Right atrium auricular region (tissue), 2 donors: ENCODE results near the gene TPRG1. TPM values are rescaled to one million over a fixed set of nuclear protein-coding genes. Genes with fewer than 3 reads are reported as not detected.

Experiments
- DNase-seq: peaks from one replicate; pipeline ENCODE4 v3.0.0-alpha.2; 2019; ENCODE audit warnings: low spot score
- H3K27ac ChIP-seq, 2 donors: fragments of 200-600 bp; sonication (generic); 1 replicate in 1 of 2; 2 replicates in 1 of 2; pipeline ENCODE4 v1.5.1; 2016 to 2019
- H3K27me3 ChIP-seq, 2 donors: fragments of 200-600 bp; sonication (generic); one replicate each; pipeline versions ENCODE4 v1.5.1 to v1.6.0; 2017 to 2019
- H3K36me3 ChIP-seq: fragments of 200-600 bp; sonication (generic); one replicate; pipeline ENCODE4 v1.5.1; 2016
- H3K4me1 ChIP-seq, 2 donors: fragments of 200-600 bp; sonication (generic); one replicate each; pipeline versions ENCODE4 v1.5.1 to v1.6.0; 2017 to 2019
- H3K4me3 ChIP-seq, 2 donors: fragments of 200-600 bp; sonication (generic); 1 replicate in 1 of 2; 2 replicates in 1 of 2; pipeline ENCODE4 v1.5.1; 2017 to 2019; ENCODE audit warnings: mild to moderate bottlenecking in 1 of 2, moderate library complexity in 1 of 2
- H3K9me3 ChIP-seq, 2 donors: fragments of 200-600 bp; sonication (generic); one replicate each; pipeline ENCODE4 v1.5.1; 2019
- total RNA-seq, 2 donors: library from RNA; depleted of rRNA; stranded (reverse); fragments of >200 nt; gene quantifications; one replicate each; pipeline ENCODE4 v1.1.0, GENCODE V29; 2016
- TF ChIP-seq, protein P1 (sequence below), 2 donors: fragments of 200-600 bp; sonication (generic); IDR thresholded peaks; one replicate each; pipeline ENCODE4 v1.5.1; 2019; ENCODE audit warnings: antibody characterized with exemption in 2 of 2

TPRG1 gene
- total RNA-seq, 2 donors from 2014 or later, result 0.41 to 2.1 TPM

DNA sequence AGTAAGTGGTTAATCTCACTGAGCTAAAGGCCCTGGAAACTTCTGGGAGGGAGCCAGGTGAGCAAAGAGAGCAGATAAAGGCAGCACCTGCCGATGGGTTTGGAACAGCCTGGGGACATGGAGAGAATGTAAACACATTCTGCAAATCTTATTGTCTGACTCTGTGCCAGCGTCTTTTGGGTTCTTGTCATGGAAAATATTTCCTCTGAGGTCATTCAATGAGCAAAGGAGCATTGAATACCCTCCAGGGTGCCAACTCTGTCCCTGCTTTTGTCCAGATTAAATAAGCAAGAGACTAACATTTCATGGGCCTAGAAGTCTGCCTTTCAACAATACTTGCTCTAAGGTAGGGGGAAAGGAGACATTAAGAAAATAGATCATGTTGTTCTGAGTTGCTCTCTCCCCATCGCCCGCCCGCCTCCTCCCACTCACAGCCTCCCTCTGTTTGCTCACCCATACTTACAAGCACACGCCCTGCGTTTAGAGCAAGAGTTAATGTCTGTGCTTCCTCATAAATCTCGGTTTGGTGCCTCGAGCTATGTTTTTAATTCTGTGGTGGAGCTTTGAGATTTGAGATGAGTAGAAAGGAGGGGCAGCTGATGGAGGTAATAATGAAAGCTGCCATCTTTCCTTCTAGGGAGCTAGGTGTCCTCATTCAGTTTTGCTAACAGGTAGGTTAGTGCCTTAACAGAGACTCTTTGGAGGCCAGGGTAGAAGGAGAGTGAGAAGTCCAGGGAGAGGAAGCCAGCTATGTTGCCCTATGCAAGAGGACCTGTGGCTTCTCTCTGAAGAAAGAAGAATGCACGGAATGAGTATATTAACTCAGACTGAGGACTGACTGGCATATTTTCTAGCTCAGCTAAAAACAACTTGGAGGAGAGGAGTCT is 132.9 kb downstream of the TPRG1 start:
- no peak for DNase-seq
- Histone ChIP-seq H3K4me3 (no peak overlapping the region), H3K9me3 (no peaks in the 10 kb centered on the region), H3K4me1 (no peaks in the 10 kb centered on the region), H3K36me3 (no peaks in the 10 kb centered on the region), H3K27ac (no peak overlapping the region), H3K27me3 (no peaks in the 10 kb centered on the region)
- TF ChIP-seq, protein P1, sequence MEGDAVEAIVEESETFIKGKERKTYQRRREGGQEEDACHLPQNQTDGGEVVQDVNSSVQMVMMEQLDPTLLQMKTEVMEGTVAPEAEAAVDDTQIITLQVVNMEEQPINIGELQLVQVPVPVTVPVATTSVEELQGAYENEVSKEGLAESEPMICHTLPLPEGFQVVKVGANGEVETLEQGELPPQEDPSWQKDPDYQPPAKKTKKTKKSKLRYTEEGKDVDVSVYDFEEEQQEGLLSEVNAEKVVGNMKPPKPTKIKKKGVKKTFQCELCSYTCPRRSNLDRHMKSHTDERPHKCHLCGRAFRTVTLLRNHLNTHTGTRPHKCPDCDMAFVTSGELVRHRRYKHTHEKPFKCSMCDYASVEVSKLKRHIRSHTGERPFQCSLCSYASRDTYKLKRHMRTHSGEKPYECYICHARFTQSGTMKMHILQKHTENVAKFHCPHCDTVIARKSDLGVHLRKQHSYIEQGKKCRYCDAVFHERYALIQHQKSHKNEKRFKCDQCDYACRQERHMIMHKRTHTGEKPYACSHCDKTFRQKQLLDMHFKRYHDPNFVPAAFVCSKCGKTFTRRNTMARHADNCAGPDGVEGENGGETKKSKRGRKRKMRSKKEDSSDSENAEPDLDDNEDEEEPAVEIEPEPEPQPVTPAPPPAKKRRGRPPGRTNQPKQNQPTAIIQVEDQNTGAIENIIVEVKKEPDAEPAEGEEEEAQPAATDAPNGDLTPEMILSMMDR (IDR thresholded peaks at IDR 0.05), result no peak

DNA sequence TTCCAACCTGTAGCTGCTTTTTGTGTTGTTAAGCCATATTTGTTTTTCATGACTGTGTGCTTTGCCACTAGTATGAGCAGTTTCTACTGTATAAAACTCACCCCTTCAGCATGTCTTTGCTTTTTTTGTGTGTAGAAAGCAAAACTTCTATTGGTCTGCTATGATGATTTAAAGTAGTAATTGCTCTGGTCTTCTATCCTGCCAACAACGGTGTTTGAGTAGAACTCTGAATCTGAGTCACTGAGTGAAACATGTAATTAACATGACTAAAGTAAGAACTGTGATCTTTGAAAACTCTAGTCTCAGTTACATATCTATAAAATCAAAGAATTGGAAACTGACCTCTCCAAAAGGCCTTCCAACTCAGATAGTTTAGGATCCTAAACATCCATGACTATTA is 133.6 kb downstream of the TPRG1 start:
- H3K27ac ChIP-seq, result no peak overlapping the region
- no peak for DNase-seq
- no peaks in the 10 kb centered on the region for H3K9me3 ChIP-seq
- H3K36me3 ChIP-seq, result no peaks in the 10 kb centered on the region
- H3K4me1 ChIP-seq, result no peaks in the 10 kb centered on the region
- H3K4me3 ChIP-seq, result no peak overlapping the region
- TF ChIP-seq, protein P1 (IDR thresholded peaks at IDR 0.05), result no peak
- H3K27me3 ChIP-seq, result no peaks in the 10 kb centered on the region

DNA sequence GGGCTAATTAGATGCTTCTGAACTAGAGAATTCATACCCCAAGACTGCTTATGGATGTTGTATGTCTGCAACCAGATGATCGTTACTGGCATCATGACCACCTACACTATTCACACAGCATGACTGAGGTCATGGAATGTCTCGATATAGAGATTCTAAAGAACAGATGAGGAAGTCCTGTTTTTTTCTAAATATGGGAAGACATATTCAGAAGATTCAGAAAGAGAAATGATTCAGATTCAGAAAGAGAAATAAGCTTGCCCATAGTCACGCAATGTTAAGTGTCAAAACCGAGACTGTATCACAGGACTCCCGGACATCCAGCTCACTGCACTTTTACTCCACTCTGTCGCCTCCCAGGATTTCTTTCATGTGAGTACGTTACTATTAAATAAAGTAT is 136.2 kb downstream of the TPRG1 start:
- TF ChIP-seq, protein P1 (IDR thresholded peaks at IDR 0.05), result no peak
- H3K4me1 ChIP-seq, result no peaks in the 10 kb centered on the region
- DNase-seq, result no peak
- H3K27ac ChIP-seq, result no peak overlapping the region
- H3K27me3 ChIP-seq, result no peaks in the 10 kb centered on the region
- no peak overlapping the region for H3K4me3 ChIP-seq
- H3K36me3 ChIP-seq, result no peaks in the 10 kb centered on the region
- no peaks in the 10 kb centered on the region for H3K9me3 ChIP-seq

DNA sequence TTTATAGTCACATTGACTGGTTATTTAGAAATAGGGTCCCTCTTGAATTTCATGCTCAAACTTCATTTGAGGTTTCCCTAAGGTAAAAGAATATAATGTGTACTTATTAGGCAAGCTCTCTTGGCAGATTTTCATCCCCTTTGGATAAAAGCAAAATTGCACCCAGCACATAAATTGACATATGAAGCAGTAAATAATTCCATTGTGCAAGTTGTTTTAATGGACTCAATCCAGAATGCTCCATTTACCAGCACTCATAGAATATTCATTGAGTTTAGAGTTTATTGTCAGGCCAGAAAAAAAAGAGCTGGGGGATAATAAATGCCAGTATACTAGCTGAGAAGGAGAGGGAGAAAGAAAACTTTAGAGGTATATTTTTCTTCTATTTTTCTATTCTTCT is 136.8 kb downstream of the TPRG1 start:
- DNase-seq, result no peak
- TF ChIP-seq, protein P1 (IDR thresholded peaks at IDR 0.05), result no peak
- Histone ChIP-seq H3K27ac (no peak overlapping the region), H3K4me1 (no peaks in the 10 kb centered on the region), H3K27me3 (no peaks in the 10 kb centered on the region), H3K9me3 (no peaks in the 10 kb centered on the region), H3K36me3 (no peaks in the 10 kb centered on the region), H3K4me3 (no peak overlapping the region)

DNA sequence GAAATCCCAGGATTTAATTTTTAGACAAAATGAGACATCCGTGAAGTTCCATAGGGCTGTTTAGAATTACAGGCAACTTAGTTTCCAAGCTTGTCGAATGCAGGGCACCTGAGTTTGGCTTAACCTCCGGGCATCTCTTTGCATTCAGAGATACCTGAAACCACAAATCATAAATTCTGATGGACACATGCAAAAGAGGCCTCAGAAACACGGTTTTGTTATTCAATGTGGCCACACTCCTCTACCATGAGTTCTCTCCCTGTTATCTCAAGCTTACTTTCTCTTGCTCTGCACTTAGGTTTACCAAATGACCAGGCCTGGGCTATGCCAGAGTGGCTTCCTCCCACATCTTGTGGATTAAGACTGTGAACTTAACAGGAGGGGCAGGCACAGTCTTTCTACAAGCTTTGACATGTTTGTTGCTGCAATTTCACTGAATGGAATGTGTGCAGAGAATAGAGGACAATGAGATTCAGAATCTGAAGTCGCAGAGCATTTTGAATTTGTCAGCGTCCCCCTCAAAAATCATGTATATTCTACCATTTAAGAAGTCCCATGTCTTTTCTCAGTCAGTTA is 137.7 kb downstream of the TPRG1 start:
- Histone ChIP-seq H3K4me1 (no peaks in the 10 kb centered on the region), H3K27ac (no peak overlapping the region), H3K36me3 (no peaks in the 10 kb centered on the region), H3K27me3 (no peaks in the 10 kb centered on the region), H3K9me3 (no peaks in the 10 kb centered on the region), H3K4me3 (no peak overlapping the region)
- TF ChIP-seq, protein P1 (IDR thresholded peaks at IDR 0.05), result no peak
- no peak for DNase-seq
